Activated T-cell treated with anti-CD3 and anti-CD28 coated beads for 24 hours (primary cell): ENCODE results near the gene TIMM21.

Source experiments
- DNase-seq: peaks from one replicate; pipeline ENCODE4 v3.0.0-alpha.2; 2020; ENCODE audit warnings: low read depth

TIMM21 gene, protein sequence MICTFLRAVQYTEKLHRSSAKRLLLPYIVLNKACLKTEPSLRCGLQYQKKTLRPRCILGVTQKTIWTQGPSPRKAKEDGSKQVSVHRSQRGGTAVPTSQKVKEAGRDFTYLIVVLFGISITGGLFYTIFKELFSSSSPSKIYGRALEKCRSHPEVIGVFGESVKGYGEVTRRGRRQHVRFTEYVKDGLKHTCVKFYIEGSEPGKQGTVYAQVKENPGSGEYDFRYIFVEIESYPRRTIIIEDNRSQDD

DNA sequence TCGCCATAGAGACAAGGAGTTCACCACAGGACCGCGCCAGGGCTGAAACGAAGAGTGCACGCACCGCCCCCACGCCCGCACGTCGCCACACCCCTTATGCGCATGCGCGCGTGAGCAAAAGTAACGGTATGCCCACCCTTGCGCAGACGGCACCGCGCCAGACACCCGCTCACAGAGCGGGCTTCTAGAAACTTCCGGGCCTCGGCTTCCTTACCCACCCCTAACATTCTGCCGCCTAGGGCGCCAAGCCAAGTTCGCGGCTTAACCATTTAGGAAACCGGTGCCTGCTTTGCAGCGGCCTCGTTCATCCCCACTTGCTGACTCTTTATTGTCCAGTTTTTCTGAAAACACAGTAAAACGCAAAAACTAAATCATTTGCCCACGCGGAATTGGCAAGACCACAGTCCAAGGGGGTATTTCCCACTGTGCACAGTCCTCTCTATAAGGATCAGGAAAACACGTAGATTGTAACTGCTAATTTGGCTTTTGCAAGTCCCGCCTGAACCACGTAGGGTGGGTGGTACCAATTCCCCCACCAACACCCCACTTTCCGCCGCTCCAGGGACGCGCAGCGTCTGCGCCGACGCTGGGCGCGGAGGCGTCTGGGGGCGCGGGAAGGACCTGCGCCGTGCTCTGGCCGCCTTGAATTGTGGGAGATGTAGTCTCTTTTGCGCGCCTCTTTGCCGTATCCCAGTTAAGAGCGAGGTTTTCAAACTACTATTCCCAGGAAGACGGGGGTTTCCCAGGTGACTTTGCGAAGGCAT, at the start of gene TIMM21, which contains the start of gene FBXO15:
Gene TIMM21, plus strand, starts transcription at position 745 of the 764 bp plus-strand sequence. CDS start 286 bp downstream, outside the sequence.
Gene FBXO15, minus strand, starts transcription at position 56 of the 764 bp plus-strand sequence. Its CDS starts 49 bp downstream, at position 7.
- peak; percentile 94 for DNase-seq

DNA sequence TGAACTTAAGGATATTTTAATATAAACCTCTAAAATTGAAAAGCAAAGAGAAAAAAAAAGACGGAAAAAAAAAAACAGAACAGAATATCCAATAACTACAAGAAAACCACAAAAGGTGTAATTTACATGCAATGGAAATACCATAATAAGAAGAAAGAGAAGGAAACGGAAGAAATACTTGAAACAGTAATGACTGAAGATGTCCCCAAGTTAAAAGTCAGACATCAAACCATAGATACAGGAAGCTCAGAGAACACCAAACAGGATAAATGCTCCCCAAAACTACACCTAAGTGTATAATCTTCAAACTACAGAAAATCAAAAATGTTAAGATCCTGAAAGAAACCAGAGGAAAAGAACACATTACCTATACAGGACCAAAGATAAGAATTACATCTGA, 39.9 kb upstream of the TIMM21 start:
- no peak for DNase-seq

DNA sequence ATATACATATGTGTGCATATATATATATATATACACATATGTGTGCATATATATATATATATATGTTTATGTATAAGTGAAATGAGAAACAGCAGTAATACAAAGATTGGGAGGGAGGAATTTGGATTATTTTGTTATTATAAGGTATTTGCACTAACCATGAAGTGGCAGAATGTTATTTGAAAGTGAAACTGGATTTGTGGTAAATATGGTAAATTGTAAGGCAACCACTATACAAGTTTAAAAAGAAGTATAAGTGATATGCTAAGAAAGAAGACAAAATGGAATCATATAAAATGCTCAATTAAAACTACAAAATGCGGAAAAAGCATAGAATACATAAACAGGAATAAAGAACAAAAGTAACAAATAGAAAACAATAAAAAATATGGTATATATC, 38.2 kb upstream of the TIMM21 start:
- DNase-seq, result no peak

DNA sequence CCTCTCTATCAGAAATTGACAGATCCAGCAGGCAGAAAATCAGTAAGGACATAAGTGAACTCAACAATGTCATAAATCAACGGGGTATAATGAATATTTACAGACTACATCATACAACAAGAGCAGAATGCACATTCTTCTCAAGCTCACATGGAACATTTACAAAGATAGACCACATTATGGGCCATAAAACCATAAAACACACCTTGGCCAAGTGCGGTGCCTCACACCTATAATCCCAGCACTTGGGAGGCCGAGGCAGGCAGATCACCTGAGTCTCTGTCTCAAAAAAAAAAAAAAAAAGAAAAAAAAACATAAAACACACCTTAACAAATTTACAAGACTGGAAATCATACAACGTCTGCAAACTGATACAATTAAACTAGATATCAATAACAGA, 37.3 kb upstream of the TIMM21 start:
- no peak for DNase-seq

DNA sequence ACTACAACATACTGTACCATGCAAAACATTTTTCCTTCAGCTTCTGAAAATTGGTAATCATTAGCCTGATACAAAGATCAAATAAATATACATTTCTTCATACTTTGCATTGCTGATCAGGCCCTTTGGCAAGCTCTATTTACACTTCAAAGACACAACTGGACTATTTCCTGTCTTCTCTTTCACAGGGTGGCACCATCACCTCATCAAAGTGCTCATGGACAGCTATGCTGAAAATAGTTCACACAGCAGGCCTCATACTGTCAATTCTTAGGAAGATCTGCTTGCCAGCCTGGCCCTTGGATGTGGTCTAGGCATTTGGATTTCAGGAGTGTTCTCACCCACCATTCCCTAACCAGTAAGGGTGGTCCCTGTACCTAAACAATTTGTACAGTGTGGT, 34.6 kb upstream of the TIMM21 start:
- no peak for DNase-seq

DNA sequence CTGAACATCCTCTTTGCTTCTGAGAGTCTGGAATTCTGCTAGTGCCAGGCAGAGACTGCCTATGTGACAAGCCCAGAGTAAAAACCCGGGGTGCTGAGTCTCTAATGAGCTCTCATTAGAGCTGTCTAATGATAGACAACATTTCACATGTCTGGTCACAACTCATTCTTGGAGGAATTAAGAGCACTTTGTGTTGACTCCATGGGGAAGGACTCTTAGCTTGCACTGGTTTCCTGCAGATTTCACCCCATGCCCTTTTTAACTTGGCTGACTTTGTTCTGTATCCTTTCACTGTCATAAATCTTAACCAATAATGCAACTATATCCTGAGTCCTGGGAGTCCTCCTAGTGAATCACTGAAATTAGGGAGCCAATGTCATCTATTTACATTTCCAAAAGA, 34.2 kb upstream of the TIMM21 start:
- no peak for DNase-seq

DNA sequence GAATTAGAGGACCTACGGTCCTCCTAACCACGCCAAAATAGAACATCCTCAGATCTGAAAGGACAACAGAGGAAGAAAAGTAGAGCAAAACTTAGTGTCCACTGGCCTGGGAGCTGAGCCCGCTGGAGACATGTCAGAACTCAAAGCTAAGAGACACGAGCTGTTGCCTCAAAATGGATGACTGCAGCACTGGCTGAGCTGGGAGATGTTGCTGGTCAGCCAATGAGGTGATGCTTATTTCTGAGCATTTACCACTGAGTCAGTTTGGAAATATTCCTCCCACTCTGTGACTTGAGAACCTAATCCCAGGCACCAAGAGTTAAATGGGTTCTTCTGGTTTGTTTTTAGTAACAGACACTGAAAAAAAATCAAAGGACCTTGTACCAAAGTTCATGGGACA, 33.3 kb upstream of the TIMM21 start:
- DNase-seq, result no peak

DNA sequence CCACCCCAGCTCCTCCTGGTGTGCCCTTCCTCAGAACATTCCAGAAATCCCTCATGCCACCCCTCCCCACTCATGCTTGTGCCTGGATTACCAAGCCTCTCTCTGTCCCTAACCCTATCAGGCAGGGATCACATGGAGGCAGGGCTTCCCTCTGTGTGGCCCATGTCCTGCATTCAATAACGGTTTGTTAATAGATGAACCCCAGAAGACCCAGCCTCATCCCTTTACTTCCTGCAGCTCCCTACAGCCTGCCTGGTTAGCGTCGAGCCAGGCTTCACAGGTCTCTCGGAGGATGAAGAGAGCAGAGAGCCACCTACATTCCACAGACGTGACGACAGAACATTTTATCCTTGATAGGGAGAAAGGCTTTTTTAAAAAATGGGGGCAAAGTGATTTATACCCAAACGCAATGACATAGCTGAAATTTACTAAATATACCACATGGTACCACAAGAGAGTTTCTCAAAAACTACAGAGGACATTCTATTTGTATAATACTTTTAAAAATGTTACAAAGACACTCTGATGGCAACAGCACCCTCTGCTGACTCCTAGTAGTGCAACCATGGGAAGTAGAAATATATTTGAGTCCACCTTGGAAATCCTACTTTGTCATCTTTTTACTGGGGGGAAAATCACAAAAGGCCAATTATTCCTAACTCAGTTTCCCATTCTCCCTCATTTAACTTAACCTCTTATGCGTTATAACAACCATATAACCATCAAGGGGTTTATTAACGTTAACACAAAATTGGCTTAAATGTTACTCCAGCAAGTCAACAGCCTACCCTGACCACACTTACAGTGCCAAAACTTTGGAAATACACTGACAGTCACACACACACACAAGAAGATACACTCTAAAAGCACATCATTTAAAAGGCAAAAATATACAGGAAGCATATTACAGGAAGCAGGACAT, 31.4 kb upstream of the TIMM21 start:
- no peak for DNase-seq

DNA sequence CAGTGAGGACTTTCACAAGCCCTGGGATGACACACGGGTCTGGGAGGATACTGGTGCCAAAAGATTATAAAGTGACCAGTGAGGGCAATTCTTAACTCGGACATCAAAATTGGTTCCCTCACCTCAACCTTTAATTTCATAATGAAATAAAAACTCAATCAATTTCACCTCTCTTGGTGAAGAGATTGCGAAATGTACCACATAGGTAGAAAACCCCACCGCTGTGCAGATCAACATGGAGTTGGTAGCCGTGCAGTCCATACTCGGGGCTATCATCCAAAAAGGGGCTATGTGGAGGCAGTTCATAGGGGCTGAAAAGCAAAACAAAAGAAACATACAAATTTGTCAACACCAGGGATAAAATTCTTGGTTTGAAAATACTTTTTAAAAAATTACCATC, 25.1 kb upstream of the TIMM21 start:
- DNase-seq, result no peak

DNA sequence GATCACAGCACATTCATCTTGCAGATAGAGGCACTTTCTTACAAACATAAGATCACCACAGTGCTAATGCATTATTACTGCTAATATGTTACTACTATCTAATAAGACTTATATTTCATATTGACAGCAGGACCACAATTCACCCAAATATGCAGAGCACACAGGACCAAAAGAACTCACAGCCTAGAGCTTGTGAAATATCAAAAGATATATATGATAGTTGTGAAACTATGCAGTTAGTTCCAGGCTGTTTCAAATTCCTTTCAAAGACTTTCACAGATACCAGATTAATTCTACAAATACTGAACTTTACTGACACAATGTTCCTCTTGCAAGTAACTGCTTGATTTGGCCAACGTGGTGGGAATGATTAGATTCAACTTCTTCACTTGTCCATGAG, 23.7 kb upstream of the TIMM21 start:
- DNase-seq, result no peak

DNA sequence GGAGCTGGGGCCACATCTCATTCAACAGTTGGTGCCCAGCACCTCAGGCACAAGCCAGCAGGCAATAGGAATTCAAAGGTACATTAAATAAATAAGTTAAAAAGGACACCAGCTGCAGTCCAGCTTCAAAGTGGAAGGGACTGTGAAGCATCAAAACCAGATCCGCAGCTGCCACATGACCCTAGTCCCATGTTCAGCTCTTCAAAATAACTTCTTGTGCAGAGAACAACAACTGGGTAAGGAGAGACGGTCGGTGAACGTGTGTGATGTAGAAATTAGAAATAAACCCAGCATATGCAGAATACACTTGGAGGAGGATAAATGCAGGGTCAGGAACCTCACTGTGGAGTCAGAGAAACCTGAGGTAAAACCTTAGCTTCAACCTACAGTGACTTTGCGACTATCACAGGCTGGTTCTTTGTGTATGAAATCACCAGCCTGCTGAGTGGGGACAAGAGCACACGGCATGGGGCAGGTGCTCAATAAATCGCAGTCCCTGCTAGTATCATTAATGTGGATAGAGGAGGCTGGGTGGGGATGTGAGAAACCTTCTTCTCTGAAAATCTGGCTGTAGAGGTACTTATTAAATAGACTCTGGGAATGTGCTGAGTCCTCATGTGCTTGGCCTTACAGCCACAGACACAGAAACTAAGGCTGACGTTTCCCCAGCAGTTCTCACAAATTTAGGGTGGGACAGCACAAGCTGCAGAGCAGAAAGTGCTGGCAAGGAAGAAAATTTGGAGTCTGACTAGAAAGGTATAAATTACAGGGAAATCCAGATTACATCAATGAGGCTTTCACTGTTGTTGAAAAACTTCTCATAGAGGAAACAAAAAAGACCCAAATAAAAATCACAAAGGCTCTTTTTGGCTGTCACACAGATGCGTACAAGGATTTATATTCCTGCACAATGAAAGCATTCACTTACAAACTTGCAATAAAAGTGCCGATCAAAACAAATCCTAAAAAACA, 21.4 kb upstream of the TIMM21 start:
- DNase-seq, result no peak

DNA sequence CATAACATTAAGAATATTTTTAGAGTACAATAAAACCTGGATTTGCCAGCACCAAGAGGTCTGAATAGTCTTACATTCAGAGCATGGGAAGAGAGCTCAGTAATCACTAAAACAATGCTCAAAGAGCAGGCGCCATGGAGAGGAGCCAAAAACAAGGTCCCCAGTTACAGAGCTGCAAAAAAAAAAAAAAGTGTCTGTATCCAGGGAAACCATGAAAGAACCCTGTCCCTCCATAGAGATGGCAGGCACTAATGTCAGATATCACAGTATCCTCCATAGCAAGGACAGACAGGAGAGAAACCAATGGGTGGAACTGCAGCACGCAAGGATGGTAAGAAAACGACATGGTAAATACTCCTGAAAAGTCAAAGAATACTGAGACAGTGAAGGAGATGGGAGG, 20.2 kb upstream of the TIMM21 start:
- no peak for DNase-seq

DNA sequence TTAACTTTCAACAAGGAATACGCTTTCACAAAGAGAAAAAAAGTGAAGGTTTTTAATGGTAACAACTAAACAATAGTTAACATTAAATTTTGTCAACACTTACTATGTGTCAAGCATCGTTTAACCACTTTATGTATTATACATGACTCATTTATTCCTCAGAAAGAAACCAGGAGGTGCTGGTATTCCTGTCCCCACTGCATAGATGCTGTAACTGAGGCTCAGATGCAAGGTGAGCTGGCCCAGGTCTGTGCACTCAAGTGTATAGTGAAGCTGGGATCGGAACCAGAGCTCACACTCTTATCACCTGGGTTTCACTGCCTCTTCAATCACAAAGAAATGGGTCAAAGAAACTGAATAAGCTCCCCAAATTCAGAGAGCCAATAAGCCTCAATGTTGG, 17.2 kb upstream of the TIMM21 start:
- no peak for DNase-seq

DNA sequence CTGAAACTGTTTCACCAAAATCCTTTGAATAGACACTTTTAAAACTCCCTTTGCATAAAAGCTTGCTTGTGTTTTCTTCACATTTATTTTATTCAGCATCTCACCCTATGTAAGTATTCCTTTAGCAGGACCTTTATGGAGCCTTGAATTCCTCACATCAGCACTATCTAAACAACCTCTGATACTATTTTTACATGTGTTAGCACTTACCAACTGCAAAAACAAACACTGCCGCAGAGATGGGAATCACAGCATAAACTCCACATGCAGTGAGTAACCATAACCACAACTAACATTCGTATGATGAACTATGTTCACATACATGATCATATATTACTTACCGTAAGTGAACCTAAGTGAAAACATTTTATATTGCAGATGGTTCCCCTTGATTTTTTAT, 16.1 kb upstream of the TIMM21 start:
- DNase-seq, result no peak

DNA sequence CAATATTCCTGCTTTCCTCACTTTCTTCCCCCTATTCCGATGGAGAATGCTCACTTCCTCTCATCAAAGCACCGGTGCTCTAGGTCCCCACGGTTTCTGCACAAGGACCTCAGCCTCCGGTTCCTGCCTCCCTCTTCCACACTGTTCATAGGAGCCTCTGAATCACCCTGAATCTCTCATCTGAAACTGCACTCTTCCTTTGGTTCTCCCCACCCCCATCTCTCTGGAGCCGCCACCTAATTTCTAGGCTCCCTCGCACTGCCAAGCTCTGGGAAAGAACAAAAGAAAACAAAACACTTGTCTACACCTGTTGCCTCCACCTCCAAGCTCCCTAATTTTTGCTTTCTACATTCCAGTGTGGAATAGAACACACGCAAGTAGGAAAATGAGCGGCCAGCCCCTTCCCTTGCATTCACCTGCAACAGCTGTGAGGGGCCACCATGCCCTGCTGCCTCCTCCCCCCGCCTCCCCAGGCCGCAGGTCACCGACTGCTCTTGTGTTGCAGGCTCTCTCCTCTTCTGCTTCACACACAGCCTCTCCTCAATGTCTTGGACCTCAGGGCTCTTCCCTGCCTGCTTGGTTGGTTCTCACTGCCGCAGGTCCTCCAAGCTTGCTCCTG, 10.3 kb upstream of the TIMM21 start:
- DNase-seq, result no peak

DNA sequence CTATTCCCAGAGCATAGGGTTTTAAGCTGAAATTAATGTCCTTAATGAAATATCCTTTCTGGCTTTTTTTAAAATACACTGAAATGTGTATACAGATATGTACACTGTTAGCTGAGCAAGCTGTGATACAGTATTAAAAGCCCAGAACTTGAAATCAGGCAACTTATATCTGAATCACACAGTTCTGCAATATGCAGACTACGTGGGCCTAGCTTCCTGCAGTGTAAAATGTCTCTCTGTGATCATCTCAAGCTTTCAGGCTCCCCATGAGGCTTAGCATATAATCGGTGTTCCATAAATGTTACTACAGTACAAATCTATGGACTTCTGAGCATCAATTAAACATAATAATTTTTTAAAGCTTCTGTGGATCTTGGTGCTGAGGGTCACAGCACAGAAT, 8.9 kb upstream of the TIMM21 start:
- no peak for DNase-seq

DNA sequence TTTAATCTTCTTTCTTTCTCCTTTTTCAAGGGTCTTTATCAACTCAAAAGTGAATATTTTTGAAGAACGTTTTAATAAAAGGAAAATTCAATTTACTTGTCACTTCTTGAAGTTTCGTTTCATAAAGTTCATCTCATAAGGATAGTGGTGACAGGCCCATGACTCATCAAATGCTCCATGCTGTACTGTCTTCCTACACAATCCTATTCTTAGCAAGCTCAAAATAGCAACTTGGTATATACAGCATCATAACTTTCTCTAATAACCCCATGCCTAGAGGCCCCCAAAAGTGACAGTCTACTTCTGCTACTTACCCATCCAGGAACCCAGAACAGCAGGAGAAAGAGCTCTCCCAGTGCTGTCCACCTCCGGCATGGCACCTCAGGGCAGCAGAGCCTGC, 8.4 kb upstream of the TIMM21 start:
- peak; percentile 28 for DNase-seq

DNA sequence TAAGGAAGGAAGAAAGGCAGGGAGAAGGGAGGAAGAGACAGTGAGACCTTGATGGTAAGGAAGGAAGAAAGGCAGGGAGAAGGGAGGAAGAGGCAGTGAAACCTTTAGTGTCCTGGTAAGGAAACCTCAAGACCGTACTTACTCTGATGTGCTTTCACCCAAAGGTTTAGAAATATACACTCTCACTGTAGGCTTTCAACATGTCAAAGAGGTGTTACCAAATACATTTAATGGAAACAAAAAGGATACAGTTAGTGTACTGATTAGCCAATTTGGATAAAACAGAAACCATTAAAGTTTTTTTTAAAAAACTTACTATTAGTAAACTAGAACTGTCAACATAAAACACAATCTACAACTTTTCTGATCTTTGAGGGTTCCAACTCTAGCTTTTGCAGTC, 7.7 kb upstream of the TIMM21 start:
- DNase-seq, result no peak

DNA sequence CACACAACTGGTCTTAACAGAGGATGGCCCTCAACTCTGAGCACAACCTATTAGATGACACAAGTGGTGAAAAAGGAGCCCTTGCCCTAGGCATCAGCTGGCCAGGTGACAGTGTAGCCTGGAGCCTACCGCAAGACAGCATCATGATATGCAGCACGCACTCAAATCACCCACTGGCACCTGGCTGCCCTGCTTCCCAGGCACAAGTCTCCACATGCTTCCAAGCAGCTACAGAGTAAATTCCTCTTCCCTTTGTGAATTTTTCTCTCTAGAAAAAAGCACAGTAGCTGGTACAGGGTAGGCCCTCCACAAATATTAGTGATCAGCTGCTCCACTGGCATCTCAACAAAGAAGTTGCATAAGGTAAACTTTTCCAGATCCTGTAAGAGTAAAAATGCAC, 6.7 kb upstream of the TIMM21 start:
- DNase-seq, result no peak

DNA sequence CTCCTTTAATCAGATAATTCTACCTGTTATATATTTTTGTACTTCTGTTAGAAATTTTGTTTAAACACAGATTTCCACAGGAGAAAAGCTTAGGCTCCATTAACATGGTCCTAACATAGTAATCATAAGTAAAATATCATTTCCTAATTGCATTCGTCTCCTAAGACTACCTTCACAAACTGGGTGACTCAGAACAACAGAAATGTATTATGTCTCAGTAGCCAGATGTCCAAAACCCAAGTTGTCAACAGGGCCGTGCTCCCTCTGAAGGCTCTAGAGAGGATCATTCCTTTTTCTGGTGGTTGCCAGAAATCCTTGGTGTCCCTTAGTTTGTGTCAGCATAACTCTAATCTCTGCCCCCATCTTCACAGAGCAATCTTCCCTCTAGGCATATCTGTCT, 6.1 kb upstream of the TIMM21 start:
- DNase-seq, result no peak

DNA sequence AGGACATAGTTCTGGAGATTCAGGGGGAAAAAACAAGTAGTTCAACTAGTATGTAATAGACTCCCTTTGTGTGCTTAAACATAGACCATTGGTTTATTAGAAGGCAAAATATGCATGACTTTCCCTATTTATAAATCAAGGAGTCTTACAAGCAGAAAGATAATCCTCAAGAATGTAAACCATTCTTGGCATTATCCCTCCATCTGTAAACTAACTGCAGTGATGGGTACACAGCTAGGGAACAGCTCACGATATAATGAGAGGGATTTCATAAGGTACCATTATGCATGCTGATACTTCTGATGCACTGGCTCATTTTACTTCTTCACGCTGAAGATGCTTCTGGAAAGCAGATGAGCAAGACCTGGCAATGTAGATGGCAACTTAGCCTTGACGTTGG, 1.6 kb upstream of the TIMM21 start:
- no peak for DNase-seq
